Gastrocnemius medialis (tissue), 4 donors: ENCODE data around the gene LRP1-AS.

Experiments used
- CTCF ChIP-seq, 5 experiments: fragments of 450-650 bp in 3 of 5; fragments of 200-600 bp in 2 of 5; sonication (generic) in 2 of 5; IDR thresholded peaks in 4 of 5; conservative IDR thresholded peaks in 1 of 5; 1 replicate in 4 of 5; 2 replicates in 1 of 5; pipeline ENCODE4 v1.5.1; 2016 to 2019; ENCODE audit warnings: antibody characterized with exemption in 5 of 5, mild to moderate bottlenecking in 3 of 5, moderate library complexity in 3 of 5
- POLR2A ChIP-seq, 2 donors: fragments of 450-650 bp; IDR thresholded peaks; one replicate each; pipeline ENCODE4 v1.6.1; 2017; ENCODE audit warnings: antibody characterized with exemption in 2 of 2, mild to moderate bottlenecking in 2 of 2, moderate library complexity in 2 of 2

- no peak for TF ChIP-seq CTCF (IDR thresholded peaks at IDR 0.05 in 4 of 5, conservative IDR thresholded peaks at IDR 0.05 in 1 of 5)
- TF ChIP-seq POLR2A (IDR thresholded peaks at IDR 0.05), result no peak
These were observed 48.9 kb downstream of the LRP1-AS start for GRCh38 chr12:57098546-57098945.
